HG03196 (cell line): Measurements from ENCODE around the gene SLC12A5.

Experiments used
- ATAC-seq: cut with Tn5 transposase; IDR thresholded peaks from one replicate; pipeline ENCODE4 v1.9.1; 2021; ENCODE audit not compliant: unreplicated experiment

The SLC12A5 gene

DNA sequence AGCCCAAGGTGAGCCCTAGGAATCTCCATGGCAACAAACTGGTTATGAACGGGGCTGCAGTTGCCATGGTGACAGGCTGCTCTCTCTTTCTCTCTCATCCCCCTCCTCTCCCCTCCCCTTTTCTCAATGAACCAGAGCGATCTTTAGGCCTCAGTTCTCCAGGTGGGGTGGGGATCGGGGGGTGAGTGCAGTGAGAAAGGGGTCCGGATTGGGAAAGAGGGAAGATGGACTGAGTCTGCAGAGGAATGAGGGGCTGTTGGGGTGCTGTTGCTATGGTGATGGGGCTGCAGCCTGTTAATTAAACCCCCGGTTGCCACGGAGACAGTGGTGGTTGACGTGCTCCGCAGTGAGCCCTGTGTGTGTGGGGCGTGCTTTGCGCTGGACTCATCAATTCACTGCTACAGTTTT, 3.6 kb upstream of the SLC12A5 start:
- no peak for ATAC-seq

- no peak for ATAC-seq
These were observed 1.7 kb upstream of the SLC12A5 start for GRCh38 chr20:46027245-46027853.

DNA sequence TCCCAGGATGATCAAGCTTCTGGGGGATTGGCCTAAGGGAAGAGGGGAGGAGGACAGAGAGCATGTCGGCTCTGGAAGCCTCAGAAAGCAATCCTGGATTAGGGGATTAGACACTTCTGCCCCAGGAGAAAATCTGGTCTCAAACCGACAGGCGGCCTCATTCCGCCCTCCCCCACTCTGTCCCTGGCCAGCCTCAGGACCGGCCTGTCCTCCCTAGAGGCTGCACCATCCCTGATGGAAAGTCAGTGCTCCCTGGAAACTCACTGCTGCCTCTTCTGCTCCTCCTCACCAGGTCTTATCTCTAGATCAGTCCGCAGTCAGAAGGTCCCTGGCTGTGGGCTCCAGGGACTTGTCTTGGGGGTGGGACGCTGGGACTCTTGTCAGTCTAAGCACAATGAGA, 905 bp upstream of the SLC12A5 start:
- no peak for ATAC-seq

DNA sequence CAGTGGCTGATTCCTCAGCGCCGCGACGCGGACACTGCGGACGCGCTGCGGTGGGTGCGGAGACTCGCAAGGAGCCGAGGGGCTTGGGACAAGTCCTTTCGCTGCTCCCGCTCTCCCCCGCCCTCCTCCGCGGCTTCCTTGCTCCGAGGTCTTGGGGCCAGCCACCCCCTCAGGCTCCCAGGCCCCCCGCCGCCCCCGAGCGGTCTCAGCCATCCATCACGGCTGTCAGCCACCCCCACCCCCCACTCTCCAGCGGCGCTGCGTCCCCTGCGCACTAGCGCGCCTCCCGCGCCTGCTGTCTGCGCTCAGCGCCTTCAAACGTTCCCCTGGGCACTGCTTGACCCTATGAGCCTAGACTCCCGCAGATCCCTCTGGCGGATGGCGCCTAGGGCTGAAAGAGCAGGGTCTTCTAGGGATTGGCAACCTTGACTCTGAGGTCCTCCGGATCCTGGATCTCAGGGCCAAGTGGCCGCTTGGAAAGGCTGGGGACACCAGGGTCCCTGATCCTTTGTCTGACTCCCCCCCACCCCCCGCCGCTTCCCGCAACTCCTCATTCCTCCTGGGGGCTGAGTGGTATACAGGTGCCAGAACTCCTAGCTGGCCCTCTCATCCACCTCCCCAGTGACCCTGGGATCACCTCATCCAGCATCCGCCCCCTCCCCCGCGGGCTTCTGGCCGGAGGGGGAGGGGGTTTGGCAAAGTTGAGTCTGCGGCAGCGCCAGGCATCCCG, 1.4 kb downstream of the SLC12A5 start:
- no peak for ATAC-seq

- ATAC-seq, result no peak
These were observed 2.1 kb downstream of the SLC12A5 start for GRCh38 chr20:46031014-46031569.

DNA sequence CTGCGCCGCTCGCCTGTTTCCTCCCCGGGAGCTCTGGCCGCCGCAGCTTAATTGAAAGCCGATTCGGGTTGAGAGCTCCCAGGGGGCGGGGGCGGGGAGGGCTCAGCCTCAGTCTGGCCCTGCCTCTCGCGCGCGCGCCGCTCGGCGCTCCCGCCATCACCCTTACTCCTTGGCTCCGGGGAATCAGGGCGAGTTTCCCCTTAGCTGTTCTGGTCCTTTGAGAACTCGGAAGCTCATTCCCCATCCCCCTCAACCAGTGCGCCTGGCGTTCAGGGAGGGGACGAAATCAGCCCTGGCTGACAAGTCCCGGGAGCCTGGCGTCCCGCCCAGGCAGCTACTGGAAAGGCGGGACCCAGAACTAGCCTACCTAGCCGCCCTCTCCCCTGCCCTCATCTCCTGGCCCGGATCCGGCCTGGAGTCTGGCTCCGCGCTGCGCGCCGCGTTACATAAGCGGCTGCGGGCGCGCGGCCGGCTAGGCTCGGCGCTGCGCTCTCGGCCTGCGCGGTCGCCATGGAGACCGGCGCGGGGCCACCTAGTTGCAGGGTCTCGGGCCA, 2.8 kb downstream of the SLC12A5 start:
- no peak for ATAC-seq

DNA sequence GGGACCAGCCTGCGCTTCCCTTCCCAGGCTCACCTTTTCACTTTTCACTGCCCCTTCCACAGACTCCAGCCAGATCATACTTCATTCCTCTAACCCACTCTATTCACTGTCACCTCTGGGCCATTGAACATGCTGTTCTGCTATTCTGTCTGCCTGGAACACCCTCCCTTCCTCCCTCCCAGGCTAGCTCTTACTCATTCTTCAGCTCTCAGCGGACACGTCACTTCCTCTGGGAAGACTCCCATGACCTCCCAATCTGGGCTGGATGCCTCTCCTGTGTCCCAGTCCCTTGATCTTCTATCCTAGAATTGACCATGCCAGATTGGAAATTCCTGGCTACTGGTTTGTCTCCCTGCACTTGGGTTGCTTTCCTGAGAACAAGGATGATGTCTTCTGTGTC, 5.0 kb downstream of the SLC12A5 start:
- ATAC-seq, result no peak

- ATAC-seq, result no peak
These were observed 6.2 kb downstream of the SLC12A5 start for GRCh38 chr20:46035253-46035652.

GRCh38 chr20:46035713-46036112, 6.7 kb downstream of the SLC12A5 start:
- ATAC-seq, result no peak

- ATAC-seq, result no peak
These were observed 7.4 kb downstream of the SLC12A5 start for GRCh38 chr20:46036370-46036769.

GRCh38 chr20:46037036-46037435, 8.0 kb downstream of the SLC12A5 start:
- ATAC-seq, result no peak

DNA sequence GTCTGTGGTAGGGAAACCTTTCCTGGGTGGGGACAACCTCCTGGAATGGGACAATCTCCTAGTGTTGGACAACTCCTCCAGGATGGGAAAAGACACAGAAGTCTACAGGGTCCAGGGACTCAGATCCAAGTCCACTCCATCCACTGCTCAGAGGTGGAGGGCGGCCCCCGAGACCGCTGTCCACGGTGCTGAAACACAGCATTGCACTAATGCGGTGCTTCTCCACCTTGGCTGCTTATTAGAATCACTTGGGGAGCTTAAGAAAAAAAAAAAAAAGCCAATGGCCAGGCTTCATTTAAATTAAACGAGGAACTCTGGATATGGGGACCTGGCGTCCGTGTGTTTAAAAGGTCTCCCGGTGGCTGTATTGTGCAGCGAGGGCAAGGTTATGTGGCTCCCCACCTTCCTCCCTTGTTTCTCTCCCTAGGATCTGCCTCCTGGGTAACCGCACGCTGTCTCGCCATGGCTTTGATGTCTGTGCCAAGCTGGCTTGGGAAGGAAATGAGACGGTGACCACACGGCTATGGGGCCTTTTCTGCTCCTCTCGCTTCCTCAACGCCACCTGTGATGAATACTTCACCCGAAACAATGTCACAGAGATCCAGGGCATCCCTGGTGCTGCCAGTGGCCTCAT, 12.0 kb downstream of the SLC12A5 start:
- ATAC-seq, result no peak

DNA sequence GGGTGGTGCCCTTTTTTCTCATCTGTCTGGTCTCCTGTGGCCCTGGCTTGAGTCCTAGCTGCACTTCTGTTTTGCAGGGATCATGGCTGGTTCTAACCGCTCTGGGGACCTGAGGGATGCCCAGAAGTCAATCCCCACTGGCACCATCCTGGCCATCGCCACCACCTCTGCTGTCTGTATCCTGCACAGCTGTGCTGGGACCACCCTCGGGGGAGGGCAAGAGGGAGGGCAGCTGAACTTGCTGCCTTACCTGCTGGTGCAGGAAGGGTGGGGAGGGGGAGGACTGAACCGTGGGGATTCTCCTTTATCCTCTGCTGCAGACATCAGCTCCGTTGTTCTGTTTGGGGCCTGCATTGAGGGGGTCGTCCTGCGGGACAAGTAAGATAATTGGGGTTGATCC, 14.5 kb downstream of the SLC12A5 start:
- no peak for ATAC-seq

DNA sequence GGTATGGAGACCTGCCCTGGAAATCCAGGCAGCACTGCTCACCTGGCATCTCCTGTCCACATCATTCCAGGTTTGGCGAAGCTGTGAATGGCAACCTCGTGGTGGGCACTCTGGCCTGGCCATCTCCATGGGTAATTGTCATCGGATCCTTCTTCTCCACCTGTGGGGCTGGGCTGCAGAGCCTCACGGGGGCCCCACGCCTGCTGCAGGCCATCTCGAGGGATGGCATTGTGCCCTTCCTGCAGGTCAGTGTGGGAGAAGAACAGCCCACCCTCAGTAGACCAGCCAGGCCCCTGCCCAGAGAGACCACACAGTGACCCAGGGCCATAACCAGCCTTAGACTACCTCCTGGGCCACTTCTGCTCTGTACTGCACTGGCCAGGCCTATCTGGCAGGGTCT, 15.9 kb downstream of the SLC12A5 start:
- ATAC-seq, result no peak

DNA sequence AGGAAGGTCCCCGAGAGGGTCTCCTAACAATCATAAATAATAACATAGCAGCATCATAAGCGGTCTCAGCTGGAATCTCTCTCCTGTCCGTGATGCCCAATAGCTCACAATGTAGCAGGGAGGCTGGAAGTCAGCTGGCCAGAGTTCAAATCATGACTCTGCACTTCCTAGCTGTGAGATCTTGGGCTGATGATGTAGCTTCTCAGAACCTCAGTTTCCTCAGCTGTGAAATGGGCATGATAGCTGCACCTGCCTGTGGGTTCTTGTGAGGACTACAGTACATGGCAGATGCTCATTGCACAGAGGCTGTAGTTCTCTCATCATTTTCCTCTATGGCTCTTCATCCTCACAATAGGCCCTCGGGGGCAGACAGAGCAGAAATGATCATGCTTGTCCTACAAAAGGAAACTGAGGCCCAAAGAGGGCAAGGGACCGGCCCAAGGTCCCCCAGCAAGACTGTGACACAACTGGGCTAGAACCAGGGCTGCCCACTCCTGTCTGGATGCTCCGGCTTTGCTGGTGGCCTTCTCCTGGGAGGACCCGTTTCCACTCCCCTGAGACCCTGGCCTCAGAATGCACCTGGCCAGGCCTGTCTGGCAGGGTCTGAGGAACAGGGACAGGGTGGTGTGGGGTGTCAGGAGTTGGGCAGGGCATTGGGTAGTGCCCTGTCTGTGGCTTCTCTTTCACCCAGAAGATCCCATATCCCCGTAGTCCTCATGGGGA, 17.7 kb downstream of the SLC12A5 start:
- ATAC-seq, result no peak

DNA sequence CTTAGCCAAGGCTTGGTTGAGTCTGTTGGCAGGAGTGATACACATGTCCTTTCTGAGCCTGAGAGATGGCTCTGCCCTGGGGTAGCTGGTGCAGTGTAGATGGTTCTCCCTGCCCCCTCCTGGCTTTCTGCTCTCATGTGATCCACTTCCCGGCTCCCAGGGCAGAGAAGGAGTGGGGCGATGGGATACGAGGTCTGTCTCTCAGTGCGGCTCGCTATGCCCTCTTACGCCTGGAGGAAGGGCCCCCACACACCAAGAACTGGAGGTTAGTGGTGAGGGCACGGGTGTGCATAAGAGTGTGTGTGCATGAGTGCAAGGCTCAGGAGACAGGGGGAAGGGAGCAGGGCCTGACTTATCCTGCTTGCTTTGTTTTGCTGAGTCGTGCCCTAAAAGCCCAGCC, 18.8 kb downstream of the SLC12A5 start:
- no peak for ATAC-seq

DNA sequence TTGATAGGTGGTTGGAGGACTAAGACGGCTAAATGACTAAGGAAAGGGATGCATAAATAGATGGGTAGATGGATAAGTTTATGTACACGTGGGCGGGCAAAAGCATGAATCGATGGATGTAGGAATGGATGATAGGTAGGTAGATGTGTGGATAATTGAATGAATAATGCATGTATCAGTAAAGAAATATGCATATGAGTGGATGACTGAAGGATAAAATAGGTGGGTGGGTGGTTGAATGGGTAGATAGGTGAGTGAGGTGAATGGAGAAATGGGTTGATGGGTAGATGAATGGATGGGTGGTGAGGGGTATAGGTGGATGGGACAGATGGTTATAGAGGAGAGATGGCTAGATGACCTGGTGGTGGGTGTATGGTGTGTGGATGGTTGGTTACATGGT, 20.2 kb downstream of the SLC12A5 start:
- no peak for ATAC-seq

DNA sequence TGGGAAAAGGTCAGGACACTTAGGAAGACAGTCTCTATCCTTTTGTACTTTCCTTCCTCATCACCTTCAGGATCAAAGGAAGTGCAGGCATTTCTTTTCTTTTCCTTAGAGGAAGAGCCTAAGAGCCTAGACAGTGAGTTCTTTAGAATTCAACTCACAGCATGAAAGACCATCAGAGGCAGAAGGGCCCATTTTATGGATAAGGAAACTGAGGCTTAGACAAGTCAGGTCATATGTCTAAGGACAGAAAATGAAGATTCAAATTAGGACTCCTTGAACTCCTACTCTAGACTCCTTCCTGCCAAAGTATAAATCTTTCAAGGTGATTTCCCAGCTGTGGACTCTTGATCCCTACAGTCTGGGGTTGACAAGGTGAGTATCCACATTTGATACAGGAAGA, 20.8 kb downstream of the SLC12A5 start:
- ATAC-seq, result no peak

GRCh38 chr20:46050444-46050843, 21.4 kb downstream of the SLC12A5 start:
- ATAC-seq, result no peak

DNA sequence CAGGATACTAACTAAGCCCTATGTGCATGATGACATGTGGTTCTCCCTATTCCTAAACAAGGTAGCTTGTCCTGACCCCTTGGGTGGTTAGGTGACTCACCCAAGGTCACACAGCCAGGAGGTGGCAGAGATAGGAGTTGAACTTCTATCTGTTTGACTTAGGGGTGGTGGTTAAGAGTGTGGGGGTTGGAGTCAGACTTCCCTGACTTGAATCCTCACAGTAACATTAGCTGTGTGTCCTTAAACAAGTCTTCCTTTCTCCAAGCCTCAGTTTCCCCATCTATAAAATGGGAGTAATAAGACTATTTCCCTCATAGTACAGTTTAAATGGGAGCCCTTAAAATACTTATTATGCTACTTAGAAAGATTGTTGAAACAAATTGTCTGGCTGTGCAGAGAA, 21.9 kb downstream of the SLC12A5 start:
- ATAC-seq, result no peak
